Activated CD4-positive, CD25-positive, alpha-beta regulatory T cell (primary cell): ENCODE results near the gene DBF4B.
A peak's percentile ranks its signal among the peaks of the same experiment; 100 is the strongest.

ENCODE experiments used
- DNase-seq, 4 experiments: peaks; one replicate each; lab custom pipeline; 2025; lab: John Stamatoyannopoulos, UW

DBF4B gene

DNA sequence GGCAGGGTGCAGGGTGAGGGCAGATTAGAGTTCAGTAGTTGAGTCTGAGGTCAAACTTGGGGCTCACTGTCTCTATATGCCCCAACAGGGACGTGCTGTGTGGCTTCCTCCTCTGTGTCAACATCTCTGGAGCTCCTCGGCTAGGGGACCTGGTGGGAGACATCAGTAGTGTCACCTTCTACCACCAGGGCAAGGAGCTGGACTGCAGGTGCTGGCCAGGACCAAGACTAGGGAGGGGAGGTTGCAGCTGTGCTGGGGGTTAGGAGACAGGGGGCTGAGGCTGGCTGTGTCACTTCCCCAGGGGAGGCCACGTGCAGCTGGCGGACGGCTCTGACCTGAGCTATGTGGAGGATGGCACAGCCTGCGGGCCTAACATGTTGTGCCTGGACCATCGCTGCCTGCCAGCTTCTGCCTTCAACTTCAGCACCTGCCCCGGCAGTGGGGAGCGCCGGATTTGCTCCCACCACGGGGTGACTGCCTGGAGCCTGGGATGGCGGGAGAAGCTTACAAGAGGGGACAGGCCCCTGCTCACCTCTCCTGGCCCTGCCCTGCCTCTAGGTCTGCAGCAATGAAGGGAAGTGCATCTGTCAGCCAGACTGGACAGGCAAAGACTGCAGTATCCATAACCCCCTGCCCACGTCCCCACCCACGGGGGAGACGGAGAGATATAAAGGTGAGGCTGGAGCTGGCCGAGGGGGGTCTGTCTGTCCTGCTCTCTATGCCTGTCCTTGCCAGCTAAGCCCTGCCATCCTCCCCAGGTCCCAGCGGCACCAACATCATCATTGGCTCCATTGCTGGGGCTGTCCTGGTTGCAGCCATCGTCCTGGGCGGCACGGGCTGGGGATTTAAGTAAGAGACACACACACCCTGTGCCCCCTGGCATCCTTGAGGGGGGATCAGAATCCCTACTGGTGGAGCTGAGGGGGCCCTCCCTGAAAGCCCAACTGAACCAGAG is 69.2 kb downstream of the DBF4B start:
- no peak for DNase-seq

DNA sequence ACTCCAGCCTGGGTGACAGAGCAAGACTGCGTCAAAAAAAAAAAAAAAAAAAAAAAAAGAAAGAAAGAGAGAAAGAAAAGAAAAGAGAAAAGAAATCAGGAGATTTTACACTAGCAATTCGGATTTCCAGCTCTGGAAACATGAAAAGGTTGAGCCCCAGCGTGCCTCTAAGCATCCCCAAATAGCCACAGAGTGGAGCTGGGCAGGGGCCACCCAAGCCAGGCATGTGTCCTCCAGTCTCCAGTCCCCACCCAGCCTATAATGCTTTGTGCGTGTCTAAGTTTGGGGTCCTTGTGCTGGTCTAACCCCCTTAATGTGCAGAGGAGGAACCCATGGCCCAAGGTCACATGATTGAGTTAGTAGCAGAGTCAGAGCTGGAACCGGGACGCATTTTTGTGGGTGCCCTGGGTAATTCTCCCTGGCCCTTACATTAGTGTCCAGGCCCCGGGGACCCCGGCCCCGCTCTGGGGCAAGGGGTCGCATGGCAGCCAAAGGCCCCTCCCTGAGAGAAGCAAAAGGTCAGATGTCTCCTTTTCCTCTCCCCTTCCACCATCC is 70.3 kb downstream of the DBF4B start:
- no peak for DNase-seq

DNA sequence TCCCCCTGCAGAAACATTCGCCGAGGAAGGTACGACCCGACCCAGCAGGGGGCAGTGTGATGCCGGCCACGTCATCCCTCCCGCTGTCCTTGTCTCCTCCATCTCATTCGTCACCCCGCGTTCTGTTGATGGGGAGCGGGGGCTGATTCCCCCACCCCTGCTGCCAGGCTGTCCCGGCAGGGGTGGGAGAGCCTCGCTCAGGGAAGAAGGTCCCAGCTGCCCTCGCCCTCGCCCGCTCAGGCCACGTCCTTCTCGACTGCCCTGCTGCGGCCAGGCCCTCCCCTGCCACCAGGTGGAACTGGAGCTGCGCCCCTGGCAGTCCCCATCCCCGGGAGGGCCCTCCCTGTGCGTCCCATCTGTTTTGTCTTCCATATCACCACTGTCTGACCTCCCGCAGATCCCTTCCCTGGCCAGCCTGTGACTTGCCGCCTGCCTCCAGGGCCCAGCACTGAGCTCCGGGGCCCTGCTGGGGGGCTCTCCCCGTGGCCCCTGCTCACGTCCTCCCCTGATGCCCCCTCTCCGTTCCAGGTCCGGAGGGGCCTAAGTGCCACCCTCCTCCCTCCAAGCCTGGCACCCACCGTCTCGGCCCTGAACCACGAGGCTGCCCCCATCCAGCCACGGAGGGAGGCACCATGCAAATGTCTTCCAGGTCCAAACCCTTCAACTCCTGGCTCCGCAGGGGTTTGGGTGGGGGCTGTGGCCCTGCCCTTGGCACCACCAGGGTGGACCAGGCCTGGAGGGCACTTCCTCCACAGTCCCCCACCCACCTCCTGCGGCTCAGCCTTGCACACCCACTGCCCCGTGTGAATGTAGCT is 71.0 kb downstream of the DBF4B start:
- peak; percentile 54 to 71 (median 62) for DNase-seq

DNA sequence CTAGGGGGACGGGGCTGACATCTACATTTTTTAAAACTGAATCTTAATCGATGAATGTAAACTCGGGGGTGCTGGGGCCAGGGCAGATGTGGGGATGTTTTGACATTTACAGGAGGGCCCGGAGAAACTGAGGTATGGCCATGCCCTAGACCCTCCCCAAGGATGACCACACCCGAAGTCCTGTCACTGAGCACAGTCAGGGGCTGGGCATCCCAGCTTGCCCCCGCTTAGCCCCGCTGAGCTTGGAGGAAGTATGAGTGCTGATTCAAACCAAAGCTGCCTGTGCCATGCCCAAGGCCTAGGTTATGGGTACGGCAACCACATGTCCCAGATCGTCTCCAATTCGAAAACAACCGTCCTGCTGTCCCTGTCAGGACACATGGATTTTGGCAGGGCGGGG is 71.7 kb downstream of the DBF4B start:
- no peak for DNase-seq

DNA sequence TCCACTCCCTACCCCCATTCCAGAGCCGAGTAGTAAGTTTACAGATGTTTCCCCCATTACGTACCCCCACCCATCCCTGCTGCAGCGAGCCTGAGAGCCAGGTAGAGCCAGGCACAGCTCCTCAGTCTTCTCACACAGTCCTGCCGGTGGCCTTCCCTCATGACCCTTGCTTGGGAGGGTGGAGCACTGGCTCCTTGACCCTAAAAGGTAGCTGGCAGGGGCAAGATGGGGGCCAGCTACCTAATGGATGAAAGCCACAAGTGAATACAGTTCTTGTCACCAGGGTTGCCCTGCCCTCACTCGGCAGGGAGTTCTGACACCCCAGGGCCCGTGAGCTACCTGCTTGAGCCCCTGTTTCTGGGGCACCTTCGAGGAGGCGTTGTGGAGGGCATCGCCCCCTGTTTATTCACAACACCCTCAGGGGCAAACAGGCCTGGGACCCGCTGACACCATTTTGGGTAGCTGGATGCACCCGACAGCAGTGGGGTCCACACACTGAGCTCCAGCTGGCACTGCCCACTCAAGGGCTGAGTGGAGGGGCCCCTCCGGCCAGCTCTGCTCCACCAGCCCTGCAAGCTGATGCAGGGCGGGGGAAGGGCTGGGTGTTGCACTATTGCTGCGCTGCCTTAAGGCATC is 72.5 kb downstream of the DBF4B start:
- DNase-seq, result no peak

DNA sequence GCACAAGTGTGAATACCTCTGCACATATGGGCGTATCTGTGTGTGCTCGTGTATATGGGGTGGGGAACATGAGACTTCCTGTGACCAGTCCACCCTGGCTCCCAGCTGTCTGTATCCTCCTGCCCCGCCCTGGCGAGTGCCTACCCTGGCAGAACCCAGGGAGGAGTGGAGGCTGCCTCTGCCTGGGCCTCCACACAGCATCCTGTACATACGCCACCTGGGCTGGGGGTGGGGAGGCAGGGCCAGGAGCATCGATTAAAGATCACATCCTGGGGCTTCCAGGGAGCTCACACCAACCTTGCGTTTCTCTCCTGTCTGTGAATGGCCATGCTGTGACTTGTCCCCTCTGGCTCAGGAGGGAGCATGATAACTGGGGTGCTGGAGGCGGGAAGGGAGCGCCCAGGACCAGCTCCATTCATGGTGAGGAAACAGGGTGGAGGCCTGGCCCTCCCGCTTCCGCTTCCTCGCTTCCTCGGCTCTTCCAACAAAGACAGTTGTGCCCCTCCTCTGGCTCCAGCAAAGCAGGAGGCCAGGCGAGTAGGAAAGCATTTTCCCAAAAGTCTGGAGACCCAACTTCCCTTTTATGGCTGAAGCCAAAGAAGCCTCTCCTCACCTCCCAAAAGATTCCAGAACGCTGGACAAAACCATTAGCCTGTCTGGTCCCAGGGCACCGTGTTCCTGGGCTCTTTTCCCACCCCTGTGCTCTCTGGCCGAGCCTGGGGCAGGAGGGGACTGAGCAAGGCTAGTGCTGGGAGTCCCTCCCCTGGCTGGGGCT is 73.3 kb downstream of the DBF4B start:
- no peak for DNase-seq

DNA sequence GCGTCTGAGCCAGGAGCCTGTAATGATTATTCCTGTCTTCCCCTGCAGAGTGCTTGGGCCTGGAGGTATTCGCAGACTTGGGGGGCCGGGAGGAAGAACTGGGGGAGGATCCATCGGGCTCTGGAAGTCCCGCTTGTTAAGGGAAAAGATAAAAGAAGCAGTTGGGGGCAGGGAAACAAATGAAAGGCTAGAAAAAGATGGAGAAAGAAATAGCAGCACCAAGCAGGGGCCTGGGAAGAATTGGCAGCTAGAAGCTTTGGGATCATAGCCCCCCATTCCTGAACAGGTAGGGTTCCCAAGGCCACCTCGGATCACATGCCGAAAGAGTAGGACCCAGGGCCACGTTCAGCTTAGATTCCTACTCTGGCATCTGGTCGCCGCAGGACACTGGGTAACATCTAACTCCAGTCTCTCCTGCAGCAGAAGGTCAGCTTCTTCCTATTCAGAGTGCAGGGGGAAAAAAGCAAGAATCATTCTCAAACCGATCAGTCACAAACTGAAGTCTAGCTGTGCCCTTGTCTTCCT is 73.9 kb downstream of the DBF4B start:
- no peak for DNase-seq

DNA sequence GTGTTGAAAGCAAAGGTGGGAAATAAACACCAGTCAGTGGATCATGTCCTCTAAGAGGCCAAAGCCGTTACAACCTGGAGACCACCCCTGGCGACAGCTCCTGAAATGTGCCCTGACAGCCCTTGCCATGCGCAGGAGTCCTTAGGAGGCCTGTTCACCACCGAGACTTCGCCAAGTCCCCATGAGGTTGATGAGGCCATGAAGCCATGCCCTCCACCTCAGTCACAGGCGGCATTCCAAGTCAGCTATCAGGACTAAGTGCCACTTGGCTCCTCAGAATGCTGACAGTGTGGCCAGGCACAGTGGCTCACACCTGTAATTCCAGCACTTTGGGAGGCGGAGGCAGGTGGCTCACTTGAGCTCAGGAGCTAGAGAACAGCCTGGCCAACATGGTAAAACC is 77.5 kb downstream of the DBF4B start:
- DNase-seq, result no peak

DNA sequence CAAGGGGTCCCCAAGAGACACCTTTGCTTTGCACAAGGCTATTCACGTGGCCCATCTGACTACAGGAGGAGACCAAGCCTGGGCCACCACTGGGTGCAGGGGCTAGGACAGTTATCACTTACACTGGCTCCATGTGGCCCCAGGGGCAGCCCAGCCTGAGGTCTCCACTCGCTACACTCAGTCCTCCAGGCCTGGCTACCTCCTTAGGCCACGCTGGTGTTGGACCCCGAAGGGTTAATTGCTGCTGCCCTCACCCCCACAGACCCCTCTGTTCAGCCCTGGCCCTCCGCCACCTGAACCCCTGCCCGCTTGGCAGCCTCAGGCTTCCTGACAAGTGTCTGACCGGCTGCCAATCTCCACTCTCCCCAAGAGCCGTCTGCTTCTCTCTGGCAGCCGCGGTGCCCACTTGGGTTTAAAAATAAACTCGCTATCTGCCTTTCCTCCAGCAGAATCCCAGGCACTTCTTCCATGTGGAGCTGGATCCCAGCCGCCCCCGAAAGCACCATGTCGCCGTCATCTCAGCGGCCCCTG is 78.2 kb downstream of the DBF4B start:
- DNase-seq, result no peak

DNA sequence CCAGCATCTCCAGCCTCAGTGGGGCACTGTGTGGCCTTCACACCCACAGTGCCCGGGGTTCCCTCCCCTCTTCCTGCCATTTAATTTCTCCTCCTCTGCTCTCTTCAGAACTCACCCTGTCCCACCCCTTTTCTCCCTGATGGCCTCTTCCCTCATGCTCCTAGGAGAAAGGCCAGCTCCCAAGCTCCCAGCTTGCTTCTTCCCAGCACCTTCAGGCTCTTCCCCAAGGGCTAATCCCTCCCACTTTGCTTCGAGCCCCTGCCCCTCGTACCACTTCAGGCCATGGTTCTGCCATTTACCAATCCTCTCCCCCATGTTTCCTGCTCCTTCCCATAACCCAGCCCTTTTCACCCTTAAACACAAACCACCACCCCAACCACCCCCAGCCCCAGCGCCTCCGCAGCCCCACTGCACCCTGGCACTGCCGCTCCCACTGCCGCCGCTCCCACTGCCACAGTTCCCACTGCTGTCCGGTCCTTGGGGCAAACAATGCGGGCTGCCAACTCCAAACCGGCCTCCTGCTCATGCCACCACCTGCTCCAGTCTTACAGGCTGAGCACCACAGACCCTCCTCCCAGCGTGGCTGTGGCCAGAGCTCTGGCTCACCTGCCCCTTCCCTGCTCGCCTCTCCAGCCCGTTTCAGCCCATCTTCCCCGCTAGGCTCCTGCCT is 78.9 kb downstream of the DBF4B start:
- DNase-seq, result no peak

DNA sequence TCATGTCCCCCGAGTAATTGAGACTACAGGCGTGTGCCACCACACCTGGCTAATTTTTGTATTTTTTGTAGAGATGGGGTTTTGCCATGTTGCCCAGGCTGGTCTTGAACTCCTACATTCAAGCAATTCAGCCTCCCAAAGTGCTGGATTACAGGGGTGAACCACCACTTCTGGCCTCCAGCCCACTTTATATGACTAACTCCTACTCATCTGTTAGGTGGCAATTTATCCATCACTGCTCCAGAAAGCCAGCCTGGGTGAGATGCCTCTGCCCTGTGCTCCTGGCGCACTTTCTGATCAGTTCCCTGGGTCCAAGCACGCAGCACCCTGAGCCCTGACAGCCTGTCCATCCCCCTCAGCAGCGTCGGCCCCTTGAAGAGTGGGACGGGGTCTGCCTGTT is 79.7 kb downstream of the DBF4B start:
- no peak for DNase-seq

DNA sequence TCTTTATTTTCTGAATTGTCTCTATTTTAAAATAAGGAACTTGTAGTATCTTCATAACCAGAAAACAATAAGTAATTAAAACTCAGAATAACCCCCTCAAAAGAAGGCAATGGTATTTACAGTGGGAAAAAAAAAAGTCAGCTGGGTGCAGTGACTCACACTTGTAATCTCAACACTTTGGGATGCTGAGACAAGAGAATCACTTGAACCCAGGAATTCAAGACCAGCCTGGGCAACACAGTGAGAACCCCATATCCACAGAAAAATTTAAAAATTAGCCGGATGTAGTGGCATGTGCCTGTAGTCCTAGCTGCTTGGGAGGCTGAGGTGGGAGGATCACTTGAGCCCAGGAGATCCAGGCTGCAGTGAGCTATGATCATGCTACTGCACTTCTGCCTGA is 83.8 kb downstream of the DBF4B start:
- DNase-seq, result no peak

DNA sequence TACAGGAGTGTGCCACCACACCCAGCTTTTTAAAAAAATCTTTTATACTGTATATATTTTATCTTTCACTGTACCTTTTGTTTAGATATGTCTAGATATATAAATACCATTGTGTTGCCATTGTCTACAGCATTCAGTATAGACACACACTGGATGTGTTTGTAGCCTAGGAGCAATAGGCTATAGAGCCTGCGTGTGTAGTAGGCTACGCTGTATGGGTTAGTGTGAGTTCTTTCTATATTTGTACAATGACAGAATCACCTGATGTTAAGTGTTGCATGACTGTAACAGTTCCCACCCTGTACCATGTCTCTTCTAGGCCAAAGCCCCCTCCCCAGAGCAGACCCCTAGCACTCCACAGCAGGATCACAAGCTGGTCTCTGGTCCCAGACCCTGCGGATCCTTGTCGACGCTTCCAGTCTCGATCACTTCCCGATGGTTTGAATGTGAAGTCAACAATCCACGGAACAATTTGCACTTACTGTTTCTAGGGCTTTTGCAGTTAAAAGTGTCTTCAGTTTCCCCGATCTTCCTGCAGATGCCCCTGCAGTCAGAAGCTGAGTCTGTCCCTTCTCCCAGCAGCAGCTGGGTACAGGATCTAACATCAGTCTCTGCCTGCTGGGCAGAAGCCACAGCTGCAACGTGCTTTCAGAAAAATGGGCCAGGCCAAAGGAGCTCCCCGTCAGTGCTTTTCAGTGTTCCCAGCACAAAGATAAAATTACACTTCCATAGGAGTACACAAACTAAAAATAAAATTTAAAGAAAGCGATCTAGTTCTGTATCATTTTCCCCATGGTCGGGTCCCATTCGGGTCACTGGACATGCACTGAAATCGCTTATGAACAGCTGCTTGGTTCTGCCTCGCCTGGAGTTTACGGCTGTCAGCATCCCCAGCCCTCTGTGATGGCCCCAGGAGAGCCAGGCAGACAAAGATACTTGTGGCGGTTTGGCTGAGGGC is 85.7 kb downstream of the DBF4B start:
- no peak for DNase-seq

DNA sequence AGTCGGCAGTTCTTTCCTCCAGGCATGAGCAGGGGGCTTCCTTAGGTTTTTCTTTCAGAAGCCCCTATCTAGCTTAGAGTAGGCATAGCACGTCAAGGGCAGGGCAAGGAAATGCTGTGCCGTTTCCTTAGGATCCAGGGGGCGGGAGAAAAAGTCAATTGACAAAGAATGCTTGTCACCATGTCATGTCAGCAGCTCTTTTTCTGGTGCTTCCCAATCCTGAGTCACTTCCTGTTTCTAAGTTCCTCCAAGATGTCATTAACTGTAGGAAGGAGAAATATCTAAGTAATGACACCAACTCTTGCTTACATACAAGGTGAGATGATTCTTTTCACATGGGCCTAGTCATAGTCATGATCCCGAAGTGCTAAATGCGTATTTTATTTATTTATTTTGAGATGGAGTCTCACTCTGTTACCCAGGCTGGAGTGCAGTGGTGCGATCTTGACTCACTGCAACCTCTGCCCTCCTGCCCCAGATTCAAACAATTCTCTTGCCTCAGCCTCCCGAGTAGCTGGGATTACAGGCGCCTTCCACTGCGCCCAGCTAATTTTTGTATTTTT is 86.5 kb downstream of the DBF4B start:
- DNase-seq, result no peak

DNA sequence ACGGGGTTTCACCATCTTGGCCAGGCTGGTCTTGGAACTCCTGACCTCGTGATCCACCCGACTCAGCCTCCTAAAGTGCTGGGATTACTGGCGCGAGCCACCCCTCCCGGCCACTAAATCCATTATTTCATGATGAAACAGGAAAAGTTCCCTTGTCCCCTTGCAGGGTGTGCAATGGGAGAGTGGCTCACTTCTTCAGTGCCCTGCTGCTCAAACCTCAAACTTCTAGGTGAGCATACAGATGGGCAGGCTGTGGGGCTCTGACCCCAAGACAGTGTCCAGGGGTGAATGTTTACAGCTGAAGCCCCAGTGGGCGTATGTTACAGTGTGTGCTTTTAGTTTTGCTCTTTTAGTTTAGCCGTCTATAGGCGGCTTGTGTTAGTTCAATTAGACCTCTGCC is 87.0 kb downstream of the DBF4B start:
- DNase-seq, result no peak

DNA sequence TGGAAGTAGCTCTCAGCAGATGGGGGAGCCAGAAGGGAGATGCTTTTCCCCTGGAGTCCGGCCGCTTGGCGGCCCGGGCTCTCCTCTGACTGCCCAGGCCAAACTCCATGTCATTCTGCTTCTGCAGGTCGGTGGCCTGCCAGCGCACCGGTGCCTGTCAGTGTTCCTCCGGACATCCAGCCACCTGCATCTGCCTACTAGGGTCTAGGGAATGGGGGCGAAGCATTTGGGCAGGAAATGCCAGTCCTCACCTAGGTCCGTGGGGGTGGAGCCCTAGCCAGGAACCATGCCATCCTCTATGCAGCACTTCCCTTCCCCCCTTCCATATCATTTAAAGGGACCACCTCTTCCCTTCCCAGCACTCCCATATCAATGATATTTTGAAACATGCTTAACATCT is 87.5 kb downstream of the DBF4B start:
- no peak for DNase-seq

DNA sequence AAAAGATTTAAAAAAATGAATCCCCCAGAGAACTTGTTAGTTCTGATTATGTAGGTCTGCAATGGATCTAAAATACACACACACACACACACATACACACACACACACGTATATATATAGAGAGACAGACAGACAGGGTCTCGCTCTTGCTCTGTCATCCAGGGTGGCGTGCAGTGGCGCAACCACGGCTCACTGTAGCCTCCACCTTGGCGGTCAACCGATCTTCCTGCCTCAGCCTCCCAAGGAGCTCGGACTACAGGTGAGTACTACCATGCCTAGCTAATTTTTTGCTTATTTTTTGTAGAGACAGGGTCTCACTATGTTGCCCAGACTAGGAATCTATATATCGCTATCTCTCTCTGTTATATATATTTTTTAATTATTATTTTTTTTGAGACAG is 88.3 kb downstream of the DBF4B start:
- DNase-seq, result no peak

DNA sequence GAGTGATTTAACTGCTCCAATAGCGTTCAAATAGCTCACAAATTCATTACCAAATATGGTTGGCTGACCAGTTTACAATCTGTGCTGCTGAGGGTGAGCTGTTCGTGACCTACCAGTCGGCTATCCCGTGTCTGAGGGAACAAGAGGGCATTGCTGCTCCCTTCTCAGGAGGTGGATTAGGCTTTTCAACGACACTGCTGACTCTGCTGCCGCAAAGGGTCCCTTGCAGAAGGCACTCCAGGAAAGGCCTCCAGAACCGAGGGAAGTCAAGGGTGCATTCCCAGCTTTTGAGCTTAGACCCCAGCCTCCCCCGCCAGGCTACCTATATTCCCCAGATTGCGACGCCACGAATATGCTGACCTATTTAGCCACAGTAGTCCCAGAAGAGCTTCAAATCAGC is 89.3 kb downstream of the DBF4B start:
- DNase-seq, result no peak

DNA sequence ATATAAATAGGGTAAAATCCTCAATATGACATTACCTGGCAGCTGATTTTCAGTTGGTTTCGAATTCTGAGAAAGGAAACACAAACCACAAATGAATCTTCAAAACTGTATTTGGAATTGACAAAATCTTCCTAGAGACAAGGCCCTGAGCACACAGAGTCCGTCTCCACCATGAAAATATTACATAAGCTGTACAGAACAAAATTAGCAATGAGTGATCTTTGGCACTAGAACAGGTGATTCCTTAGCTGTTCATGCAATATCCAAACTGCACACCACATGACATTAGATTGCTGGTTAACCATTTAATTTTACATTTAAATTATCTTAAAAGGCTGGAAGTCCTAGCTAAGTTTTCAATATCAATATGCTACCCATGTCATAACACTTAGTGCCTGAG is 89.9 kb downstream of the DBF4B start:
- DNase-seq, result no peak
